ENCODE data around the gene SLC30A2.

SLC30A2 gene

DNA sequence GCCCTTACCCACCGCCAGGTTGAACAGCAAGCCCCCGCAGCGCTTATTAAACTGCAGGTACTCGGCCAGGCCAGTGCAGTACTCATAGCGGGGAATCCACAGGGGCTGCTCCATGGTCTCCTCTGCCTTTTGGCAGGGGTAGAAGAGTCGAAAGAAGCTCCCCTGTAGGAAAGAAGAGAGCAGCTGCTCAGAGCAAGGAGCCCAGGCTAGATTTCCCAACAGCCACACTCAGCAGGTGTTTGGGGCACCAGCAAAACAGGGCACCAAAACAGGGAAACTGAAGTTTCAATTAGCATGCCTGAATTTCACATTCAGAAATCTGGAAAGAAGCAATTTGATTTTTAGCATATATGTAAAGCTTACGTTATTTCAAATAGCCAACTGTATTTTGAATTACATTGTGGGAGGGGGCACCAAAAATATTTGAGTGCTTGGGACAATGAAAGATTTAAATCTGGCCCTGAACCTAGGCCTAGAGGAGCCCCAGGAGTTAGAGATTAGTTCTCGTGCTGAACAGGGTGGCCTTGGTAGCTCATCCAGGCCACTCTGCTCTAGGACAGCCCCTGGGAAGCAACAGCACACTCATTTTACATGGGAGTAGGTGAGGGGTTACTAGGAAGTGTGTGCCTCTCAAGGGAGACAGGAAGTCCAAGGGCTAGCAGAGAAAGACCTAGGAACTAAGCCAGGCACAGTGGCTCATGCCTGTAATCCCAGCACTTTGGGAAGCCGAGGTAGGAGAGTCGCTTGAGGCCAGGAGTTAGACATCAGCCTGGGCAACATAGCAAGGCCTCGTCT lies 56.3 kb downstream of the SLC30A2 start:
- no peak overlapping the region for H3K27ac ChIP-seq
- DNase-seq, result no peak
- peaks cover 6% of the 10 kb centered on the region for H3K36me3 ChIP-seq (replicated peaks)
- no peak overlapping the region for H3K4me3 ChIP-seq (ENCODE audit: low read depth, low read length)
- no peaks in the 10 kb centered on the region for H3K27me3 ChIP-seq (replicated peaks)
- in situ Hi-C loops (cut with HindIII; ENCODE audit: low pct_ligation_motif_present, low sequenced_read_pairs), result loop anchor here (10.0 kb wide), 1 partner anchor 95 kb away; no protein-coding TSS in a partner anchor
- TF ChIP-seq, protein P1, sequence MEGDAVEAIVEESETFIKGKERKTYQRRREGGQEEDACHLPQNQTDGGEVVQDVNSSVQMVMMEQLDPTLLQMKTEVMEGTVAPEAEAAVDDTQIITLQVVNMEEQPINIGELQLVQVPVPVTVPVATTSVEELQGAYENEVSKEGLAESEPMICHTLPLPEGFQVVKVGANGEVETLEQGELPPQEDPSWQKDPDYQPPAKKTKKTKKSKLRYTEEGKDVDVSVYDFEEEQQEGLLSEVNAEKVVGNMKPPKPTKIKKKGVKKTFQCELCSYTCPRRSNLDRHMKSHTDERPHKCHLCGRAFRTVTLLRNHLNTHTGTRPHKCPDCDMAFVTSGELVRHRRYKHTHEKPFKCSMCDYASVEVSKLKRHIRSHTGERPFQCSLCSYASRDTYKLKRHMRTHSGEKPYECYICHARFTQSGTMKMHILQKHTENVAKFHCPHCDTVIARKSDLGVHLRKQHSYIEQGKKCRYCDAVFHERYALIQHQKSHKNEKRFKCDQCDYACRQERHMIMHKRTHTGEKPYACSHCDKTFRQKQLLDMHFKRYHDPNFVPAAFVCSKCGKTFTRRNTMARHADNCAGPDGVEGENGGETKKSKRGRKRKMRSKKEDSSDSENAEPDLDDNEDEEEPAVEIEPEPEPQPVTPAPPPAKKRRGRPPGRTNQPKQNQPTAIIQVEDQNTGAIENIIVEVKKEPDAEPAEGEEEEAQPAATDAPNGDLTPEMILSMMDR (IDR thresholded peaks at IDR 0.05; ENCODE audit: low read depth, low read length, missing control alignments), result no peak

DNA sequence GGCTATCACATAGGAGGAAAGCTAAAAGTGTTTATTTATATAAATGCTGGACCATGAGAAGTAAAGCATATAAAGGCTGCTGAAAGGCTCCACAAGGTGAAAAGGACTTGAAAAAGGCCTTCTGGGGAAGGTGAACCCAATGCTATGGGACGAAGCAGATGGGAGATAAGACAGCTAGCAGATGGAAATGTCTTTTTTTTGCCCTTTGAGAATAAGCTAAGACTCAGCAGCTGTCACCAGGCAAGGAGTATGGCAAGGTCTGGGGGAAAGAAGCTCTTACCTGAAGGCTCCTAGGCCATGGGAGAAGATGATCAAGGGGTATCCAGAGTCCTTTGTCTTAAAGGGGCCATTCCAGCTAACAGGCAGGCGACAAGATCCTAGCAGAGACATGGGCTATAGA lies 58.0 kb downstream of the SLC30A2 start:
- no peak for DNase-seq
- Histone ChIP-seq H3K4me3 (ENCODE audit: low read depth, low read length) (no peak overlapping the region), H3K27ac (no peak overlapping the region), H3K27me3 (replicated peaks) (no peaks in the 10 kb centered on the region), H3K36me3 (replicated peaks) (peaks cover 16% of the 10 kb centered on the region)
- TF ChIP-seq, protein P1 (IDR thresholded peaks at IDR 0.05; ENCODE audit: low read depth, low read length, missing control alignments), result no peak
- in situ Hi-C loops (cut with HindIII; ENCODE audit: low pct_ligation_motif_present, low sequenced_read_pairs), result no loop called here
